CD4-positive, alpha-beta T cell treated with Interferon alpha-2 for 1 hour (primary cell): ENCODE data around the gene WDR90.

Experiments
- DNase-seq, 2 donors: peaks; one replicate each; pipeline ENCODE4 v3.0.0-alpha.2; 2020 to 2022

The WDR90 gene

DNA sequence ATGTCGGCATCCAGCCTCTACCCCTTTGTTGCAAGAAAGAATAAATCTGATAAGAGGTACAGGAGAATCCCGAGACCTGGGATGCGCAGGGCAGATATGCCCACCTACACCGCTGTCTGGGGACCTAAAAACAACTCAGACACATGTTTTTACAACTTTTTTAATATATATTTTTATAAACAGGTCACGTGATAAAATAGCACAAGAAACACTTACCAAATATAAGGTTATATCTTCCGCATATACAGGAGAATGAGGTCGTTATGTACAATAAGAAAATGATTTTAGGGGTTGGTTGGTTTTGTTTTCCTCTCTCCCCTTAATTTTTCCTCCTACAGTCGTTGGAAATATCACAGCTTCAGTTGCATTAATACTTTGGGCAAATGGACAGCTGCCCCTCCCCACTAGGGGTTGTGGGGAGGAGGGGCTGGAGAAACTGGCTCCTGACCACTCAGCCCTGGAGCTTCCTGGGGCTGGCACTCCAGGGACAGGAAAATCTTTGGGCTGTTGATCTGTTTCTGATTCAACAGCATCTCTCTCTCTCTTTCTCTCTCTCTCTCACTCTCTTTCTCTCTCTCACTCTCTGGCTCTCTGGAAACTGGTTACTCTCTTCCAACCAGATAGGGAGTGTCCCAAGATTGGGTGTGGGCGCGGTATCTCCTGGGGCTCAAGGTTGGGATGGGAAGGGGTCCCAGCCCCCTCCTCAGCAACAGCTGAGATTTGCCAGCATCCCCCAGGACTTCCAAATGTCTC is 43.4 kb downstream of the WDR90 start:
- DNase-seq: no peak

DNA sequence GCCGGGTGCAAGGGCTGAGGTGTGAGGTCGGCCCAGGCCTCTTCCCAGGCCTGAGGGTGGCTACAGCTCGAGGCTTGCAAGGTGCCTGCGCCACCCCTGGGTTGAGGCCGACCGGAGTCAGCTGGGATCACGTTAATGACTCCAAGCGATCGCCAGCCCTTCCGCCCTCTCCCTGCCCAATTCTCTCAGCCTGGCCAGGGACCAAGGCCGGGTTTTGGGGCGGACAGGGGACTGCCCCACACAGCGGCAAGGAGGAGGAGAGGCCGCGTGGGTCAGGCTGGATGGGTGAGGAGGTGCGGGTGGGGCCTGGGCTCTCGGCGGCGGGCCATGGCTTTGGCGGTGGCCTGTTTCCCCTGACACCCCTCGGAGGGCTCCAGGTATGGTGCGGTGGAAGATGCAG is 44.2 kb downstream of the WDR90 start:
- no peak for DNase-seq

DNA sequence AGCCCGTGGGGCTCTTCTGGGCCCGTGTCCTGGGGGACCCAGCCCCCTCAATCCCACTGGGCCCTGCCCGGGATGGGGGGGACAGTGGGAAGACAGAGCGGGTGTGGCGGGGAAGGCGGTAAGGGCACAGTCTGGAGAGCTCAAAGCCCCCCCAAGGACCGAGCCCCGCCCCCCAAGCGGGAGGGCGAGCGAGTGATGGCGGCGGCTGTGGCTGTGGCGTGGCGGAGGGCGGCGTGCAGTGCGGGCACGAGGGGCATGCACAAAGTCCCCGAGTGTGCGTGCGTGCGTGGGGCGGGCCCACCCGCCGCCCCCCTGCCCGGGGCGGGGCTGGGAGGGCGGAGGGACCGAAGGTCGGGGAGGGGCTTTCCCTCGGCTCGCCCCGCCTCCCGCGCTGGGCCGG is 44.6 kb downstream of the WDR90 start:
- DNase-seq: no peak

DNA sequence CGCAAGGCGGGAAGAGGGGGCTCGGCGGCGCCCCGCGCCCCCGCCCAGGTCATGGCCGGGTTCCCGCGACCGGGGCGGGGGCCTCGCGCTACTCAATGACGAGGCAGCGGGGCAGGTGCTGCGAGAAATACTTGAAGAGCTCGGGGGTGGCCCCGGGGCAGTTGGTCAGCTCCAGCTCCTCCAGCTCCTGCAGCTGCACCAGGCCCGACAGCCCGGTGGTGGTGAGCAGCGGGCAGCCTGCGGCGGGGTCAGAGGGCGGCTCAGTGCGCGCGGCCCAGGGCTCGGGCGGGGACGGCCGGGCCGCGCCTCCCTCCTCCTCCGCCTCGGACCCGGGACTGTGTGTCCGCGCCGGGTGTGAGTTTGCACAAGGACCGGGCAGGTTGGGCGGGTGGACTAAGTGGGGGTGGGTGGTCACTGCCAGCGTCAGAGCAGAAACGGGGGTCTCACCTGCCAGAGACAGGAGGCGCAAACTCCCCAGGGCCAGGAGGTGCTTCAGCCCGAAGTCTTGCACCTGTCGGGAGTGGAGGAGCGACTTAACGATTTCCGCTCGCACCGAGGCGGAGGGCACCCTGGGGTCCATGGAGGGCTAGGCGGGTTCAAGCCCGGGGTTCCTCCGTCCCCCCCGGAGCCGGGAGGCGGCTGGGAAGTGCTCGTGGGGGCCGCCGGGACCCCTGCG is 45.2 kb downstream of the WDR90 start:
- no peak for DNase-seq

DNA sequence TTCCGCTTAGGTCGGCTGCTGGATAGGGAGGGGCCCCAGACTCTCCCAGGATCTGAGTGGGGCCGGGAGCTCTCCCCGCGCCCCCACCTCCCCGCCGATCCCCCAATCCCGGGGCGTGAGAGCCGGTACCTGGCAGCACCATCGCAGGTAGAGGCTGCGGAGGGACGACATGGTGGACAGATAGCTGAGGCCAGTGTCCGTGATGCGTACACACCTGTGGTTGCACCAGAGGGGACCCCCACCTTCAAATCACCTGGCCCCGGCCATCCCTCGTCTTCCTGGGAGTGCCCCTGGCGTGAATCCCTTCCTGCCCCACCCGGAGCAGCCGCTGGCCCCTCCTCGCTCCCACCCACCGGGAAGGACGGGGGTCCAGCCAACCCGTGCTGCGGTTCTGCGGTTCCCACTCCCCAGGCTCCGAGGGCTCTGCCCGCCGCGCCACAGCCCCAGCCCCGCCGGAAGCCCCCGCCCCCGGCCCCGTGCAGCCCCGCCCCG is 45.7 kb downstream of the WDR90 start:
- DNase-seq: no peak

DNA sequence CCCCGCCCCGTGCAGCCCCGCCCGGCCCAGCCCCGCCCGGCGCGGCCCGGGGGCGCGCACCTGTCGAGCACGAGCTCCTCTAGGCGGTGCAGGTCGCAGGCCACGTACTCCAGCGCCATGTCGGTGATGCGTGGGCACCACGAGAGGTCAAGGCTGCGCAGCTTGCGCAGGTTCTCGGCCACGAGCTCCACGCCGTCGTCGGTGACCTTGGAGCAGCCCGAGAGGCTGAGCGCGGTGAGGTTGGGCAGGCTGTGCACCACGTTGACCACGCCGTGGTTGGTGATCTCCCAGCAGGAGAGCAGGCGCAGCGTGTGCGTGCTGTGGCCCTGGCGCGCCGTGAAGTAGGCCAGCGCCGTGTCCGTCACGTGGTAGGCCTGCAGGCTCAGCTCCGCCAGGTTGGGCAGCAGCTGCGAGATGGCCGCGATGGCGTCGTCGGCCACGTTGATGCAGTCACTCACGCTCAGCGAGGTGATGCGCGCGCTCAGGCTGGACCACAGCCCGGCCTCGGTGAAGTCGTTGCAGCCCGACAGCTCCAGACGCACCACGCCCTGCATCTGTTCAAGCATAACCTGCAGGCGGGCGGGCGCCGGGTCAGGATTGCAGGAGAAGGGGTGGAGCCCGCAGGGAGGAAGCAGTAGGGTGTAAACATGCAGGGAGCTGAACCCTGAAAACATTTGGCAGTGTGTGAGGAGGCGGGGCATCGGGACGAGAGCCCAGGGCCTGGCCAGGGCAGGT is 46.4 kb downstream of the WDR90 start:
- peak; percentile 57 to 78 for DNase-seq

DNA sequence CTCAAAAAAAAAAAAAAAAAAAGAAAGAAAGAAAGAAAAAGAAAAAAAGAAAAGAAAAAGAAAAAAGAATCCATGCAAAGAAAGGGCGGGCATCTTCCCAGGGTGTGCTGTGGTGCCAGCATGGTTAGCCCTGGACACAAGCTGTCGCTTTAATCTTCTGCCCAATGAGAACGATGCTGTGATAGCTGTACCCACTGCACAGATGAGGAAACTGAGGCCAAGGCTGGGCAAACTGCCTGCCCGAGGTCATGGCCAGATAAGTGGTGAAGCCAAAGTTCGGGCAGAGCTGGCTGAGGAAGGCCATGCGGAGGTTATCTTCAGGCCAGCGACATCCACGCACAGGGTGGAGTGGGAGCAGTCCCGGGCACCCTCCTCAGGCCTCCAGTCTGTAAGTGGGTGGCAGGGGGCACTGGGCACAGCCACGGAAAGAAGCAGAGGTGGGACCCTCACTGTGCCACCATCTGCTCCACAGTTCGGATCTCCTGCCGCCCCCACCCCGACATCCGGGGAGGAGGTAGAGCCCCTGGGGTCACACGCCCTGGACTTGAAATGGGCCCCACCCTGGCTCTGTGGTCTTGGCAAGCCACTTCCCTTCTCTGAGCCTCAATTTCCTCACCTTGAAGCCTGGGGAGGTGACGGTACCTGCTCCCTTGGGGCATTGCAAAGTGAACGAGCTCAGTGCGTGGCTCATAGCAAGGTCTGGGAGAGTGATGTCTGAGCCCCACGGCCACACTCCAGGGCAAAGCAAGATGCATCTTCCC is 49.9 kb downstream of the WDR90 start:
- DNase-seq: peak in 1 of 2 donors; percentile 37

DNA sequence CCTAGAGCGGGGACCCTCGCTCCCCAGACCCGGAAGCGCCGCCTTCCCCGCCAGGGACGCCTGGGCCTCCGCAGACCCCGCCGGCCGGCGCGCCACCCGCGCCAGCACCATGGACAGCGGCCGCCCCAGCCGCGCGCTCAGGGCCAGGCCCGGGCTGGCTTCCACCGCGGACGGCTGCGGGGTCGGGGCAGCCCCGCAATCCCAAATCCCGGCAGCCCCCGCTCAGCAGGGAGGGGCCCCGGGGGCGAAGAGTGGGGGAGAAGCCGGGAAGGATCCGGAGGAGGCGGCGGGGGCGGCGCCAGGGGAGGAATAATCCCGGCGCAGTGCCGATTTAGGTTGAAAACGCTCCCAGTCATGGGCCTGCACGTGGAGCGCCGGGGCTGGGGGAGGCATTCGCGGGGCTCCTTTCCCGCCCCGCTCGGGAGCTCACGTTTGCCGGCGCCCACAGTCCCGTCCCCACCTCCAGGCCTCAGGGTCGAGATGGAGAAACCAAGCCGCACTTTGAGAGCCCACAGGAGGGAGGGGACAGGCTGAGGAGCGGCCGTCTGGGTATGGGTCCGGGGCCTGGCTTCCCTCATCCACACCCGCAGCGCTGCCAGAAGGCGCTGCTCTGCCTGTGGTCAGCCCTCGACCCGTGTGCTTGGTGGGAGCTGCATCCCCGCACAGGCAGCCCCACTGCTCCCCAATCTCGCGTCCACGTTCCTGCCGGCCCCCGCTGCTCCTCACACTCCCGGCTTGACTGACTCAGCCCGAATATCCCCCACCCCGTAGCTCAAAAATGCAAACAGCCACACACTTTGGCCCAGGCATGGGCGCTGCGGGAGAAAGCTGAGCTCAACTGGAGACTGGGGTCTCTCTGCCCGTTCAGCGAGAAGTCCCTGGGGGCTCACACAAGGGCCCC is 51.8 kb downstream of the WDR90 start:
- DNase-seq: peak in 1 of 2 donors; percentile 64

DNA sequence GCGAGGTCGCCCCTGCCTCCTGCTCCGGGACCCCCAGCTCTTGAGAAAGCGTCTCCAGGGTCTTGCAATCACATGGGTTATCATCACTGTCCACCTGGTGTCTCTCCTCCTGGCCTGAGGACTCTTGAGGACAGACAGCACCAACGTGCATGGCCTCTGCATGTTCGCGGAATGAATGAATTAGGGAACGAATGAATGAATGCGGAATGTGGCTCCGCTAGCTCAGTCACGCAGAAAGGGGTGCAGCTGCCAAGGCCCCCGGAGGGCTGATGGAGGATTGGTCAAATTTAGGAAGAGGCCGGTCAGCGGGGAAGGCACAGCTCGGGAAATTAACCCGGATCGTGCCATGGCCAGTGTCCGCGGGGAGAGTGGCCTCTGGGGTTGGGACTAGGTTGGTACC is 53.2 kb downstream of the WDR90 start:
- DNase-seq: no peak

DNA sequence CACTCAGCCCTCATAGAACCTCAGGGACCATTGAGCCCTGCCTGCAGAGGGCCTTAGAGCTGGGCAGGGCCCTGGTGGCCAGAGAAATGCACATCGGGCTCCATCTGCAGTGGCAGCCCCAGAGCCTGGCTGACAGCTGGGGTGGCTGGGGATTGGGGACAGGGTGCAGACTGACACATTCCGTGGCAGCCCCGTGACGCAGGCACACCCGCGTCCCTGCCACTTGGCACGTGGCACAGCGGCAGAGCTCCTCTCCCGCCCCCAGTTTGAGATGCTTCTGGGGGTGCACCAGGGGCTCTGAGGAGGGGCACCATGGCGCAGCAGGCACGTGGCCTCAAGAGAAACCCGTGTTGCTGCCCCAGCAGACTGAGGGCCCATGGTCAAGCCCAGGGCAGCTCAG is 54.2 kb downstream of the WDR90 start:
- no peak for DNase-seq

DNA sequence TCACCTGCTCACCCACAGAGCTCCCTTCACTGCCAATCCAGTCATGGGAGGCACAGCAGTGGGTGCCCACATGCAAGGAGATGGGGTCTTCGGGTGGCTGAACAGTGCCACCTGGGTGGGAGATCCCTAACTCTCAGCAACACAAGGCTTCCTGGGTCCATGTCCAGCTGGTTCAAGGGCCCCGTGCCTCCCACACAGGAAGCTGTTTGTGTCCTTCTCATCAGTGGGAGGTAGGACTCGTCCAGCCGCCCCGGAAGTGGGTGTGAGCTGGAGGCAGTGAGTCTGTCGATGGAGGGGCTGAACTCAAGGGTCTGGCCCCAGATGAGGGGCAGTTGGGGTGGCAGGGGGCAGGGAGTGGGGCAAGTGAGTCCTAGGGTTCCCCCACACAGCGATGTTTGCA is 54.9 kb downstream of the WDR90 start:
- DNase-seq: no peak

DNA sequence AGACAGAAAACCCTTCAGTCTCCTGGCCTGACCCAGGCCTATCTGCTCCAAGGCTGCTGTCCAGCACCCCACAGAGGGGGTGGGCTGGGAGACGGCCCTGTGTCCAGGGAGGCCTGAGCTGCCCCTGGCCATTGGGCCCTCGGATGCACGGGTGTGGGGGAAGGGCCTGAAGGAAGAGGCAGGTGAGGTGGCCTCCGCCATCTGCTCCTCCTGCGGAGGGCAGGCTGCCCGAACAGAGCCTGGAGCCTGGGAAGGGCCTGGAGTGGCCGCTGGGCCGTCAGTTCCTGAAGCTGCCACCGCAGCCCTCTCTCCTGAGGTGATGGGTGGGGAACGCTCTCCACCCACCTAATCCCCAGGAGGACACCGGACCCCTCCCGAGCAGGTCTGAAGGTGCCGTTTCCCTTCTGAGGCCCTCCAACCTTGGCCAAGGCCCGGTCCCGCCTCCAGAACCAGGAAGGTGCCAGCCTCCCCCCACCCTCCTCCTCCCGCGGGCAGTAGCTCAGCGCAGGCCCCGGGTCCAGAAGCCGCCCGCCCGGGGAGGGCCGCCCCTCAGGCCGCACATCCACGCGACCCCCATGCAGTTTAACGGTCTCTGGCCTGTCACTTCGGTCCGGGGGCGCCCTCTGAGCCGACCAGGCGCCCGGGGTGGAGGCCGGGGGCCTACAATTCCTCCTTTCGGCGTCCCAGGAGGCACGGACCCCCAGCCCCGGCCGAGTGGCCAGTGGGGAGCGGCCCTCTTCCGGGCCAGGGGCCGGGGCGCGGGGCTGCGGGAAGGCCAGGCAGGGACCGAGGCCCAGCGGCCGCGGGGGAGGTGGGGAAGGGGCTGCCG is 55.6 kb downstream of the WDR90 start:
- no peak for DNase-seq

DNA sequence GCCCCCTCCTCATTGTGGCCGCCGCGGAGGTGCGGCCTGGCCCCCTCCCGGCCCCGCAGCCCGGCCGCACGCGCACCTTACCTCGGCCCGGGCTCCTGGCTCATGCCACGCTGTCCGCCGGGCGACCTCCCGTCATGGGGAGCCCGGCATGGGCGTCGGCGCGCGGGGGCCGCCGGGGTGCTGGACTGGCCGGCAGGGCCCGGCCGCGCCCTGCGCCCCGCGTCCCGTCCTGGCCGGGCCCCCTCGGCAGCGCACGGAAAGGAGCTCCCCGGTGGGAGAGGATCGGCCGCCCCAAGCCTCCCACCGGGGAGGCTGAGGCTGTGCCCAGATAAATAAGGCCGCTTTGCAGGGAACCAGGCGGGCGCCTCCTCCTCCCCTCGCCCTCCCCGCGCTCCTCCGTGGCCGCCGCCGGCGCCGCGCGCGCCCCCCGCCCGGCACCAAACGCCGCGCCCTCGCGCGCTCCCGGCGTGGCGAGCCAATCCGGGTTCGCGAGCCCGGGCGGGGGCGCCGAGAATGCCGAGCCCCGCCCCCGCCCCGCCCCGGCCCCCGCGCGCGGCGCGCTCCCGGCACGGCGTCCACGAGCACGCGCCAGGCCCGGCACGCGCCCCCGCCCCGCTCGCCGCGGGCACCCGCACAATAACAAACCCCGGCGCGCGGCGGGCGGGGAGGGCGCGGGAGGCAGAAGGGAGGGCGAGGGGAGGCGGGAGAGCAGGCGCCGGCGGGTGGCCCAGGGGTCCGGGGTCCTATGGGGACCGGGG is 56.4 kb downstream of the WDR90 start, which contains the start of gene FBXL16:
TSS of gene FBXL16 (minus strand) at position 371 of the 758 bp plus-strand sequence. CDS start 8,396 bp downstream, outside the sequence.
- DNase-seq: no peak

DNA sequence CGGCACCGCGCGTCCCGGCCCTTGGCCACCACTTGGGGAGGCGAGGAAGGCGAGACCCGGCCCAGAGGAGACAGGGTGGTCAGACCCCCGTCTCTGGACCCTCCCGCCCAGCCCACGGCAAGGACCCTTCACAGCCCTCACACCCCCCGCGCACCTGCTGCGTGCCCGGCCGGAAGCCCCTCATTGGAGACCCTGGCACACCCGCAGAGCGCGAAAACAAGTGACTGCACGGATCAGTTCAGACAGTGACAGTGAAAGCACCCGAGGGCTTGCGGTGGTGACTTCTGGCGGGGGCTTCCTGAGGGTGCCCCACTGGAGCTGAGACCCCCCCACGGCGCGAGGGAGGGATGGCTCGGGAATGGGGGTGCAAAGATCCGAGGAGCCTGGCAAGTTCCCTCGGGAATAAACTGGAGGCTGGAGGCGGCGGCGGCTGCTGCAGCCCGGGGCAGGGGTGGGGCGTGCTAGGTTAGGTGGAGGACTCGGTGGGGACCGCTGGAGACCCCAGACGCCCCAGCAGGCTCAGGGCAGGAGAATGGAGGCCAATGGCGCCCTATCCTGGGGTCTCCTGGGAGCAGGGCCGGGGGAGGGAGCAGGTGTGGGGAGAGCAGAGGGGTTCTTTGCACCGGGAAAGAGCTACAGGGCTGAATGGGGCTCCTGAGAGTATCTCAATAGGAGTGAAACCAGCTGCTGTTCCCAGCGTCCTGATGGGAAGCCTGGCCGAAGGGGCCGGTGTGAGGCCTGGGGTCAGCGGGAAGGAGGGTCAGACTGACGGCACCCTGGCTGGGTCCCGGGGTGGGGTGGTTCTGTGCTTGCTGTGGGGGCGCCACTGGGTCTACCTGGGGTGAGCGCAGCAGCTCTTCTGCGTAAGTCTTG is 57.3 kb downstream of the WDR90 start:
- no peak for DNase-seq

DNA sequence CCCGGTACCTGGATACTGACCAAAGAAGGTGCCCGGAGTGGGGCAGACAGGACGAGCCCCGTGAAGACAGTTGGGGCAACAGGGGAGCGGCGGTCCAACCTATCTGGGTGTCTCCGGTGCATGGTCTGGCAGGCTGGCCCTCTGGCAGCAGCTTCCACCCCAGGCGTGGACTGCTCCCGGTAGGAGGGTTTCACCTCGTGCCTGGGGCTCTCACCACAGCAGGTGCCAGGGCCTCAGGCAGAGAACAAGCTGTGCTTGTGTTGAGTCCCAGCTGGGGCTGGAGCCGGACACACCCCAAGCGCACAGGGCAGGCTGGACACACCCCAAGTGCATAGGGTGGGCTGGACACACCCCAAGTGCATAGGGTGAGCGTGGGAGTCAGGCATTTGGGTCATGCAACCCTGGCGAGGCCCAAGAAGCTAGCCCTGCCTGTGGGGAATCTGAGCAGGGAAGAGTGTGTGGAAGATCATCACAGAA is 57.9 kb downstream of the WDR90 start:
- DNase-seq: no peak

DNA sequence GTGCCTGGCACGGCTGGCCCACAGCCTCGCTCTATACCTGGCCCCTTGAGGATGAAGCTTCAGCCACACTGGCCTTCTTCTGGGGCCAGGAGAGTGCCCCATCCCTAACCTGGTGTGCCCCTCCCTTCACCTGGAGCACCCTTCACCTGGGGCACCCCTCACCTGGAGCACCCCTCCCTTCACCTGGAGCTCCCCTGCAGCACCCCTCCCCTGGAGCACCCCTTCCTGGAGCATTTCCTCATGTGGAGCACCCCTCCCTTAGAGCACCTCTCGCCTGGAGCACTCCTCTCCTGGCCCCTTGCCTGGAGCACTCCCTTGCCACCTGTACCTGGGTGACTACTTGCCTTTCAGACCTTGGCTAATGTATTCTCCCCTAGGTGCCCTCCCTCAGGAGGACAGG is 58.9 kb downstream of the WDR90 start:
- DNase-seq: no peak

DNA sequence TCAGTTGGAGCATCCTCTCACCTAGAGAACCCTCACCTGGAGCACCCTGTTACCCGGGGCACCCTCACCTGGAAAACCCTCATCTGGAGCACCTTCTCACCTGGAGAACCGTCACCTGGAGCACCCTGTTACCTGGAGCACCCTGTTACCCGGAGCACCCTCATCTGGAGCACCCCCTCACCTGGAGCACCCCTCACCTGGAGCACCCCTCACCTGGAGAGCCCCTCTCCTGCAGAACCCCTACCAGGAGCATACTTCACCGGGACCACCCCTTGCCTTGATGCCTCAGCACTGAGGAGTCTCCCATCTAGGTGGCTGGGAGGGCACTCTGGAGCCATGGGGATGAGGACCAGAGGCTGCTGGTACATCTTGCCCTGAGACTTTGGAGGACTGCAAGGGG is 59.8 kb downstream of the WDR90 start:
- no peak for DNase-seq

DNA sequence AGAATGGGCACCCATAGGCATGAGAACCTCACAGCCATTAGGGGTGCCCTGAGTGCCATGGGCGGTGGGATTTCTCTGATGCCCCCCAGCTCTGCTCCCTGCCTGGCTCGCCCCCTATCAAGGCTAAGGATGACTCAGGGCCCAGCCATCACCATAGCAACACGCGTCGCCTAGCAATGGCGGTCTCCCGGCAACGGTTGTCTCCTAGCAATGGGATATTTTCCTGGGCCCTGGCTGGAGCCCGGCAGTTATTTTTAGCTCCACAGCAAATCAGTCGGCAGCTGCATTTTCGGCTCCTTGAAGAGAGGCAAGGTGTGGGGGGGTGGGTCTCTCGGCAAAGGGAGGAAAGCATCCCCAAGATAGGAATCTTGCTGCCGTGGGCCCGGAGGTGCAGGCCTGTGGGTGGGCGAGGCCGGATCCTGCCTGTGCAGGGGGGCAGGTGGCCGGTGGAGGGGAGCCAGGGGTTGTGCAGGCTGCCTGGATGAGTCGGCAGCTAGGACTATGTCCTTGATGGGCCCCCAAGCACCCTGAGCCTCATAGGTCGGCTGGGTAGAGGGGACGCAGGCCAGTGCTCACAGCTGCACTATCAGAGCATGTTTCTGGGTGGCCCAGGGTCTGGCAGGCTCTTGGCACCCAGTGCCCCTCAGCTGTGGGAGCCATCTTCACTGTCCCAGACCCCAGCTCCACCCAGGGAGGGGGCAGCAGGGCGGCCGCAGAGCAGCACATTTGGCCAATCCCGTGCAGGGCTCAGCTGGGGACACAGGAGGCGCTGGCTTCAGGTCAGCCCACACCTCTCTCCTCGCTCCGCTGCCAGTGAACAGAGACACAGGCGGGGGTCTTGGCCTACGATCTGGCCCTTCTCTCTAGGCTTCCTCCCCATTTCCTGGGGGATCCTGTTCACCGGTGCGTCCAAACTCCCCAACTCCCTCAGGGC is 60.7 kb downstream of the WDR90 start:
- DNase-seq: no peak
